Stimulated activated CD4-positive, alpha-beta T cell treated with anti-CD3 and anti-CD28 coated beads, Interleukin-15, amount 100 ng/mL, for 24 hours (primary cell): Measurements from ENCODE around the gene MSI1.
A peak's percentile ranks its signal among the peaks of the same experiment; 100 is the strongest.
"Not testable (repeated sequence)": the region's sequence is repeated elsewhere in the genome, so short reads cannot be mapped to it uniquely, and the experiment has no call there.

Source experiments
- DNase-seq: peaks from one replicate; pipeline ENCODE4 v3.0.0-alpha.2; 2020

MSI1 gene

DNA sequence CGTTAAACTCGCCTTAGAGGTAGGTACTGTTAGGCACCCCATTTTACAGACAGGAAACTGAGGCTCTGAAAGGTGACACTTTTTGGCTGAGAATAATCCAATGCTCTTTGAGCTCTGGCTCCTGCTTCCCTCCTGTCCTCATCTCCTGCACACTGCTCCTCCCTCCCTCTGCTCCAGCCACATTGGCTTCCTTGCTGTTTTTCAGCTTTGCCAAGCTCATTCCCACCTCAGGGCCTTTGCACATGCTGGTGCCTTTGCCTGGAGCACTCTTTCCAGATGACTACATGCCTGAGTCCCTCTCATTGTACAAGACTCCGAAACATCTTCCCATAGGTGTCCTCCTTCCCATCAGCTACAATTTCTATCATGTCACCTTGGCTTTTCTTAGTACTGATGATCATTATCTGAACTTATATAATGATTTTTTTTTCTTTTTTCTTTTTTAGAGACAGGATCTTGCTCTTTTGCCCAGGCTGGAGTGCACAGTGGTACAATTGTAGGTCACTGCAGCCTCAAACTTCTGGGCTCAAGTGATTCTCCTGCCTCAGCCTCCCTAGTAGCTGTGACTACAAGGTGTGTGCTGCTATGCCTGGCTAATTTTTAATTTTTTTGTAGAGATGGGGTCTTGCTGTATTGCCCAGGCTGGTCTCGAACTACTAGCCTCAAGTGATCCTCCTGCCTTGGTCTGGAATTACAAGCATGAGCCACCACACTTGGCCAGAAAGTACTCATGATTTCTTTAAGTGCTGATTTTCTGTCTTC lies 15.2 kb downstream of the MSI1 start:
- no peak for DNase-seq

GRCh38 chr12:120353136-120353535 lies 15.8 kb downstream of the MSI1 start:
- DNase-seq: no peak

DNA sequence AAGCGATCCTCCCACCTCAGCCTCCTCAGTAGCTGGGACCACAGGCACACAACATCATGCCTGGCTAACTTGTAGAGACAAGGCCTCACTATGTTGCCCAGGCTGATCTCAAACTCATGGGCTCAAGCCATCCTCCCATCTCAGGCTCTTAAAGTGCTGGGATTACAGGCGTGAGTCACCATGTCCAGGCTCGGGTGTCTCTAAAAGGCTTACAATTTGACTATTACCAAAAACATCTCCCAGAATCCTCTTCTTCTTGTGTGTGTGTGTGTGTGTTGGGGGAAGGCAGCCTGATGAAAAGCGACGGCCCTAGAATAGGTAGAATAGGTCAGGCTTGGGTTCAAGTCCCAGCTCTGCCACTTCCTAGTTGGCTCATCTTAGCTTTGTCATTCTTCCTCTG lies 16.8 kb downstream of the MSI1 start:
- DNase-seq: no peak

DNA sequence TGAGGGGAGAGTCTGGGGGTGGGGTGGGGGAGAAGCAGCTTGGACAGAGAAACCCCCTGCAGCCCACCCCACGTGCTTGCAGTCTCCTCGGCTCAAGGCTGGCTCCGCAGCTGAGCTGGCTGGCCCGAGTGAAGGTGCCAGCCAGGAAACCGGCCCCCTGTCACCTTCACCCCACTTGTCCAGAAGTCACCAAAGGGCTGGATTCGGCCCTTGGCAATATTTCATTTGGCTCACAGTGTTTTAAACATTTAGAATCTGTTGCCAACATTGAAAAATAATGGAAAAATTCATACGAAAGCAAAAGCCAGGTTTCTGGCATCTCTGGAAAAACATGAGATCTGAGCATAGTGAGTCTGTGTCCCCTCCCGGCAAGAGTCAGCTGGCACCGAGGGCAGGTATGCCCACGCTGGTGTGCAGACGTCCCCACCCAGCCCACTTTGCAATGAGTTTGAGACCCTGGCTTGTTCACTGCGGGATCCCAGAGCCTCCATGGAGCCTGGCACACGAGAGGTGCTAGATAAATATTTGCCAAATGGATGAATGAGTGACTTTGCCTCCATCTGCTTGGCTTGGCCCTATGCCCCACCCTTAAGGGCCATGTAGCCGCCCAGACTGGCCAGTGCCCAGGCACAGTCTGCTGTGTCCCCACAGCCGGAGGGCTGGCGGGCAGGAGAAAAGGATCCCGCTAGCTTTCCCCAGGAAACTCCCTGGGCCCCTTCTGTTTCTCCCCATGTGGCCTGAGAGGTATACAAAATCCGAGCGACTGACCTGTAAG lies 18.2 kb downstream of the MSI1 start:
- DNase-seq: no peak

- DNase-seq: no peak
Observed at GRCh38 chr12:120347766-120348165, 21.2 kb downstream of the MSI1 start.

GRCh38 chr12:120346681-120347080 lies 22.3 kb downstream of the MSI1 start:
- DNase-seq: no peak

DNA sequence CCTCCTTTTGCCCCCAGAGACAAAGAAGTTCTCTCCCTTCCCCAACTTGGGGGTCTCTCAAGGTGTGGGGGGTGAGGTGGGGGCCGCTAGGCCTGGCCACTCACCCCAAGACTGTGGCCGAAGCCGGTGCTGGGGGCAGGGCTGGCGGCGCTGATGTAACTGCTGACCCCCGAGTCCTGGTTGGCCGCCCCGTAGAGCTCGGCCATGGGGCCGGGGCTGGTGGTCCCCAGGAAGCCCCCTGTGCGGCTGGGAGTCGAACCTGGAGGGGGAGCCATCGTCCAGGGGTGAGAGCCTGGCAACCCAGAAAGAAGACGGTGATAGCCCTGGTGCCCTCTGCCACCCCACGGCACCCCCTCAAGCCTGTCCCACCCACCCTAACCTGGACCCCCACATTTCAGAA lies 22.9 kb downstream of the MSI1 start:
- no peak for DNase-seq

GRCh38 chr12:120343692-120344091 lies 25.3 kb downstream of the MSI1 start:
- DNase-seq: no peak

DNA sequence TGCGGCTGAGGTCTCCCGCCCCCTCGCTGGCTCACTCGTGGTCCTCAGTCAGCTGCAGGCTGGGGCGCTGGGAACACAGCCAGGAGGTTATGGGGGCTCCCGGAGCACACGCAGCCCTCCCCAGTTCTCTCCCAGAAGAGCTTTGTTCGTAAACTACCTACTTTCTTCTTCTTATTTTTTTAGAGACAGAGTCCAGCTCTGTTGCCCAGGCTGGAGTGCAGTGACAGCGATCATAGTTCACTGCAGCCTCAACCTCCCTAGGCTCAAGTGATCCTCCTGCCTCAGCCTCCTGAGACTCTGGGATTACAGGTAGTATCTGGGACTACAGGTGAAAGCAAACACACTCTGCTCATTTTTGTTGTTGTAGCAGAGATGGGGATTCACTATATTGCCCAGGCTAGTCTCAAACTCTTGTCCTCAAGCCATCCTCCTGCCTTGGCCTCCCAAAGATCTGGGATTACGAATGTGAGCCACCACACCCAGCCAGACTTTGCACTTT lies 25.9 kb downstream of the MSI1 start:
- DNase-seq: no peak

DNA sequence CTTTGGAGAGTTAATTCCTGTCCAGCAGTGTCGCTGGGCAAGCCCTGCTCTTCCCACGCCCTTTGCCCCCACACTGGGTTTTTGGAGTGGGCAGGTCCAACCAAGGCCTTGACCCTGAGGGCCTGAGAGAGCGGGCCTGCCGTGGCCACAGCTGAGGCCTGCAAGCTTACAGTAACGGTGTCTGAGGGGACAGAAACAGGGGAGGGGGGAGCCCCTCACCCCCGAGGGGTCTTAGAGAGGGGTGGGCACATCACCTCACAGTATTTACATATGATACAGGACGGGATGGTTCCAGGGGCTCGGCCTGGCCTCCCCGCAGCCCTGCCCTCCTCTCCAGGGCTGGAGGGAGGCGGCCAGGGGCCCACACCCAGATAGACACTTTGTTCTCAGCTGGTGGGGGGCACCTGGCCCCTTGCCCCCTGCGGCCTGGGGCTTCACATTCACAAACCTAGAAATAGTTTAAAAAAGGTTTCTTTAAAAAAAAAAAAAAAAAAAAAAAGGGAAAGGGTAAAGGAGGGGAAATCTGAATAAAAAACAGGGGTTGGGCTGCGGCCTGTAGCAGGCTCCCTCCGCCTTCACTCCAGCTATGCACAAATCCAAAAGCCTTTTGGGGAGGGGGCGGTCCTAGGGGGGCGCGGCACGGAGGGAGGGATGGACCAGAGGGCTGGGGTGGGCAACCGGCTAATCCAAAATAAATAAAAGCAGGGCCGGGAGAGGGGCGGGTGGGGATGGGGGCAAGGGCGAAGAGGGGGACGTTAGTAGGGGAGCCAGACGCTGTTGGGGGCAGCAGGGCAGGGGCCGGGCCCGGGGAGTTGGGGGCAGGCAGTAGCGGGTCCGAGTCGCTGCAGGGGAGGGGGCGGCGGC lies 26.6 kb downstream of the MSI1 start:
- DNase-seq: no peak

GRCh38 chr12:120339256-120339655 lies 29.7 kb downstream of the MSI1 start:
- no peak for DNase-seq

GRCh38 chr12:120337730-120338129 lies 31.2 kb downstream of the MSI1 start:
- no peak for DNase-seq

DNA sequence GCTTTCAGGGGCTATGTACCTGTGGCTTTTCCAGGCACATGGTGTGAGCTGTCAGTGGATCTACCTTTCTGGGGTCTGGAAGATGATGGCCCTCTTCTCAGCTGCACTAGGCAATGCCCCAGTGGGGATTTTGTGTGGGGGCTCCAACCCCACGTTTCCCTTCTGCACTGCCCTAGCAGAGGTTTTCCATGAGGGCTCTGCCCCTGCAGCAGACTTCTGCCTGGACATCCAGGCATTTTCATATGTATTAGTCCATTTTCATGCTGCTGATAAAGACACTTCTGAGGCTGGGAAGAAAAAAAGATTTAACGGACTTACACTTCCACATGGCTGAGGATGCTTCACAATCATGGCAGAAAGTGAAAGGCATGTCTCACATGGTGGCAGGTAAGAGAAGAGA lies 32.6 kb downstream of the MSI1 start:
- DNase-seq: not testable (repeated sequence)

DNA sequence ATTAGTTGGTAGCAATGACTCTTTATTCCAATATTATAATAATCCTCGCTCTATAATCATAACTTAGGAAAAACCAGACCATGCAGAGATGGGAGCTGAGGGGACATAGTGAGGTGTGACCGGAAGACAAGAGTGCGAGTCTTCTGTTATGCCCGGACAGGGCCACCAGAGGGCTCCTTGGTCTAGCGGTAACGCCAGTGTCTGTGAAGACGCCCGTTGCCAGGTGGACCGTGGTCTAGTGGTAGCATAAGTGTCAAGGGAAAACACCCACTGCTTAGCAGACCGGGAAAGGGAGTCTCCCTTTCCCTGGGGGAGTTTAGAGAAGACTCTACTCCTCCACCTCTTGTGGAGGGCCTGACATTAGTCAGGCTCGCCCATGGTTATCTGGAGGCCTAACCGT lies 33.5 kb downstream of the MSI1 start:
- DNase-seq: peak; percentile 66

DNA sequence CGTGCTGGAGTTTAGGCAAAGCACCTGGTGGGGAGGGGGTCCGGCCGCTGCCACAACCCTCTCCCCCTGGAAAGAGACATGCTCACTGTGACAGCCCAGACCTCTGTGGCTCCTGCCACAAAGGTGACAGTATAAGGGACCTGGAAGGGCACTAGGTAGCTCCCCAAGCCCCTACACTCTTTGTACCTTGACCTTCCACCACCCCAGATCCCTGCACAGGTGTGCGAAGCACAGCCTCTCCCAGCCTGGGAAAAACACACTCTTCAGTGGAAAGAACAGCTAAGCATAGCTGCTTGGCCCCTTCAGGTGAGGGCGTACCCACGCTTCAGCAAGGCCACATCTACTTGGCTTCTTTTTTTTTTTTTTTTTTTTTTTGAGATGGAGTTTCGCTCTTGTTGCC lies 36.4 kb downstream of the MSI1 start:
- DNase-seq: no peak

DNA sequence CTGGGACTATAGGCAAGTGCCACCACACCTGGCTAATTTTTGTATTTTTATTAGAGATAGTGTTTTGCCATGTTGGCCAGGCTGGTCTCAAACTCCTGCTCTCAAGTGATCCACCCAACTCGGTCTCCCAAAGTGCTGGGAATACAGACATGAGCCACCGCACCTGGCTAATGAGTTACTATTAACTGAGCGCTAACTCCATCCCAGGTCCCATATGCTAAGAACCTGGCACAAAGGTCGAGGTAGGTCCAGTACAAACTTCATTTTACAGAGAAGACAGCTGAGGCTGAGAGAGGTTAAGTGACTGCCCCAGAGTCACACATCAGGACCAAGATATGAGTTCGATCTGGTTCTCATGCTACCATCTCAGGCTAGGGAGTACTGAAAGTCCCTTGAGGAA lies 36.9 kb downstream of the MSI1 start:
- DNase-seq: no peak

- no peak for DNase-seq
Observed at GRCh38 chr12:120331390-120331789, 37.6 kb downstream of the MSI1 start.

GRCh38 chr12:120328228-120328627 lies 40.7 kb downstream of the MSI1 start:
- DNase-seq: no peak

DNA sequence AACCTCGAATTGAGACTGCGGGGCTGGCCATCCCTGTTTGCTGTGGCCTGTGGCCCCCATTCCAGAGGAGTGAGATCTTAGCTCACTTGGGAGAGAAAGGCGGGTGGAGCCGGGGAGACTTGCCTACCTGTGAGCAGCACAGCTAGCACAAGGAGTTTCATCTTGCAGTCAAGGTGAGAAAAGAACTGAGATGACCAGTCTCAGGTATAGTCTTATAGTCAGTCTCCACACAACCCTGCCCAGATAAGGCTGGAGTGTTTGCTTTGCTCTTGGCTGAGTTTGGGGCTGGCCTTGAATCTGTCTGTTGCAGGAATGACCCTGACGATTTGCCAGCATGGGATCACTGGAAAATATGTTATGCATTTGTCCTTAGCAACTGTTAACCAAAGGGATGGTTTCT lies 41.4 kb downstream of the MSI1 start, which contains the start of gene PLA2G1B:
Gene PLA2G1B, minus strand, starts transcription at position 187 of the 400 bp plus-strand sequence. Its CDS starts 26 bp downstream, at position 161.
- no peak for DNase-seq

DNA sequence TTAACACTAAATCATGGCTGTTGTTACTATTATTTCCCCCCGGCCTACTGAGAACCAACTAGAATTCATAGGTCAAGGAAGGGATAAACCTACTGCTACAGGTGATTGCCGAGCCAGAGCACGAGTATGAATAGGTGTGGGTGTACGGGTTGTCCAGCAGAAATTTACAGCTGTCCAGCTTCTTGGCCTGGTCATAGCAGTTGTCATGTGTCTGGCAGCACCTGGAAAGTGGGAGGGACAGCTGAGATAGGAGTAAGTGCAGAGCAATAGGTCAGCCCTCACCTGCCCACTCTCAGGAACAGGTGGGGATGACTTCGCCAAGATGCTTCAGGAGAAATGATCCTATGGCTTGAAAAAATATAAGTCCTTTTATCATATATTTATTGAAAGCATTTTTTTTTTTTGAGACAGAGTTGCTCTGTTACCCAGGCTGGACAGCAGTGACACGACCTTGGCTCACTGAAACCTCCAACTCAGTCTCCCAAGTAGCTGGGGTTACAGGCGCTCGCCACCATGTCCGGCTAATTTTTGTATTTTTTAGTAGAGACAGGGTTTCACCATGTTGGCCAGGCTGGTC lies 44.0 kb downstream of the MSI1 start:
- no peak for DNase-seq

DNA sequence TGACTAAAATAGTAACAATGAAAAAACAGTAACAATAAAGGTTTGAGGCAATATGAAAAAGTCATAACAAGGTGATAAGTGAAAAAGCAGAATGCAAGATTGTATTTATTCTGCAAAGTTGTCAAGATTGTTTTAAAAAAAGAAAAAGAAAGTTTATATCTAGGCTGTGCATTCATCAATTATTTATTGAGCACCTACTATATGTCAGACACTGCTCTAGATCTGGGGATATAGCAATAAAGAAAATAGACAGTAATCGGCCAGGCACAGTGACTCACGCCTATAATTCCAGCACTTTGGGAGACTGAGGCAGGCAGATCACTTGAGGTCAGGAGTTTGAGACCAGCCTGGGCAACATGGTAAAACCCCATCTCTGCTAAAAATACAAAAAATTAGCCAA lies 45.2 kb downstream of the MSI1 start:
- no peak for DNase-seq

DNA sequence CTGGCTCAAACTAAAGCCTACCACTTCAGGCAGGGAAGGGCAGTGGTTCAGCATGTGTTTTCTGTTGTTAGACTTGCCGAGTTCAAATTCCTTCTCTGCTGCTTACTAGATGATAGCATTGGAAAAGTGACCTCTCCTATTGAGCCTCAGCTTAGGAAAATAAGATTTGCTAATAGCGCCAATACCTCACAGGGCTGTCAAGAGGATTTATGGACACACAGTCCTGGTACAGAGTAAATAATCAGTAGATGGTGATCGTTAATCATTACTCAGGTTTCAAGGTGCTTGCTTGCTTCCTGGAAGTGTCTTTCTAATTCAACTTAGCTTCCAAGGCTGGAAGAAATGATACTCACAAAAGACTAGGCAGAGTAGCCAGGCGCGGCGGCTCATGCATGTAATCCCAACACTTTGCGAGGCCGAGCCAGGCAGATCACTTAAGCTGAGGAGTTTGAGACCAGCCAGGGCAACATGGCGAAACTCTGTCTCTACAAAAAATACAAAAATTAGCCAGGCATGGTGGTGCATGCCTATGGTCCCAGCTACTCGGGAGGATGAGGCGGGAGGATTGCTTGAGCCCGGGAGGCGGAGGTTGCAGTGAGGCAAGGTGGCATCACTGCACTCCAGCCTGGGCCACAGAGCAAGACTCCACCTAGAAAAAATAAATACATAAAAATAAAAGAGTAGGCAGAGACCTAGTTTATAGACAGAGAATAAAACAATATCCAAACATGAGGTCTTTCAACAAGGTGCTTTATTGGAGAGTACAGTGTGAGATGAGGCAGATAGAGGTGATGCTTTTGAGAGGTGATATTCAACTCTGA lies 47.4 kb downstream of the MSI1 start:
- DNase-seq: no peak
